ENCODE results near the gene CDH1.

The CDH1 gene

GRCh38 chr16:68859828-68860227 lies 122.7 kb downstream of the CDH1 start:
- no peak for DNase-seq

GRCh38 chr16:68860978-68861892 lies 124.1 kb downstream of the CDH1 start:
- DNase-seq, result no peak

DNA sequence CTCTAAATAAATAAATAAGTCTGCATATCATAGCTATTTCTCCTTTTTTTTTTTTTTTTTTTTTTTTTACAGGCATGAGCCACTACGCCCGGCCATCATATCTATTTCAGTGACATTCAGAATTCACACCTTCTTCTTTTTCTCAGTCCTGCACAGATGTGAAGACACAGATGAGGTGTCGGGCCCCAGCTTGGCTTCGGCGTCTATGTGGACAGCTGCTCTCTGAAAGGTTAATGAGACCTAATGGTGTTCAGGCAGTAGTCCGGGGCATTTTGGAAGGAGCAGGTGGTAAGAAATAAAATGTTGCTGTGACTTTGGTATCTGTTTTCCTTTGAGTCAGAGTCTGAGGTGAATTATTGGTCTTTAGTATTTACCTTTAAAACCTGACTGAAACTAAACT lies 129.8 kb downstream of the CDH1 start:
- no peak for DNase-seq

DNA sequence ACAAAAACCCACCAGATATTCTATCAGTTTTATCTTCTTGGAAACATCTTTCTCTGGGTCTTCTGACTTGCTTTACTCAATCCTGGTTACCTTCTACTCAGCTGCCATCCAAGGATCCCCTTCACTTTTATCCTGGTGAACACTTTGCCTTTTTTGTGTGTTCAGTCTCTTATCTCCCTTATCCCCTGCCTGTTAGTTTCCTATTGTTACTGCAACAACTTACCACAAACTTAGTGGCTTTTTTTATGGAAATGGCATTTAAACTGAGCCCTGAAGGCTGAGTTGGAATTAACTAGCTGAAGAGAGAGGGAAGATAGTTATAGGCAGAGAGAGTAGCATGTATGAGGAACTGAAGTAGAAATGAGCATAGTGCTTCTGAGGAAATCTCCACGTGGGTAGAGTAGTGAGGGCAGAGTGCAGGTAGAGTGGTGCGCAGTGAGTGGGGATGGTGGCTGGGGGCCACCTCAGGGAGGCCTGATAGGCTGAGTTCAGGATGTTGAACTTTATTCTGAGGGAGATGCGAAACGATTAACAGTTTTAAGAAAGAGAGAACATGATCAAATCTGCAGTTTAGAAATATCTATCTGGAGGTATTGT lies 132.5 kb downstream of the CDH1 start:
- no peak for DNase-seq

GRCh38 chr16:68873635-68874471 lies 136.8 kb downstream of the CDH1 start:
- DNase-seq, result no peak

- DNase-seq, result no peak
Measured at GRCh38 chr16:68875871-68876270, 138.8 kb downstream of the CDH1 start.

DNA sequence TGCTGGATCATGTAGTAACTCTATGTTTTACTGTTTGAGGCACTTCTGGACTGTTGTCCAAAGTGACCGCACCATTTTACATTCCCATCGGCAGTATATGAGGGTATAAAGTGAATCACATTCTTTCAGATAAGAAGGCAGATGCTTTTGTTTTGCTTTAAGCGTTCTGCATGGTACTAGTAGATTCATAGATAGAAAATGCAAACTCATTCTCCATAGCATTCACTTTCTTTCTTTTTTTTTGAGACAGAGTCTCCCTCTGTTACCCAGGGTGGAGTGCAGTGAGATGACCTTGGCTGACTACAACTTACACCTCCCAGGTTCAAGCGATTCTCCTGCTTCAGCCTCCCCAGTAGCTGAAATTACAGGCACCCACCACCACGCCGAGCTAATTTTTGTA lies 146.6 kb downstream of the CDH1 start:
- DNase-seq, result no peak

- peak; percentile 42 for DNase-seq
Measured at GRCh38 chr16:68884401-68884800, 147.3 kb downstream of the CDH1 start.
